ENCODE results near the gene SCEL.

The SCEL gene

GRCh38 chr13:77533875-77534788 is 1.4 kb upstream of the SCEL start:
- ChIA-PET POLR2A (no interaction called here), CTCF (interaction anchor here (1.1 to 1.3 kb wide), 2 partner anchors 41 to 56 kb away, joined by 3 to 4 read pairs; no protein-coding TSS in a partner anchor)
- TF ChIP-seq CTBP1 (IDR thresholded peaks at IDR 0.05; ENCODE audit: borderline replicate concordance) = no peak
- no peak for TF ChIP-seq BHLHE40 (IDR thresholded peaks at IDR 0.05; ENCODE audit: borderline replicate concordance)
- TF ChIP-seq FOXK2 (IDR thresholded peaks at IDR 0.05) = no peak
- no peak for DNase-seq (ENCODE audit: extremely low spot score)

- POLR2A ChIA-PET = no interaction called here
- no peak for TF ChIP-seq FOXM1 (IDR thresholded peaks at IDR 0.05; ENCODE audit: borderline replicate concordance)
- no peak for TF ChIP-seq FOXA1 (IDR thresholded peaks at IDR 0.05)
- no peak for TF ChIP-seq BHLHE40 (IDR thresholded peaks at IDR 0.05; ENCODE audit: borderline replicate concordance)
- no peak for TF ChIP-seq L3MBTL2 (conservative IDR thresholded peaks at IDR 0.05)
- no peak for TF ChIP-seq TARDBP (IDR thresholded peaks at IDR 0.05)
- no peak for TF ChIP-seq ZNF384 (IDR thresholded peaks at IDR 0.05)
- TF ChIP-seq HDGF (IDR thresholded peaks at IDR 0.05; ENCODE audit: borderline replicate concordance) = no peak
- TF ChIP-seq FOXK2 (IDR thresholded peaks at IDR 0.05) = no peak
- no peak for TF ChIP-seq SP1 (IDR thresholded peaks at IDR 0.05)
- TF ChIP-seq, protein P1, sequence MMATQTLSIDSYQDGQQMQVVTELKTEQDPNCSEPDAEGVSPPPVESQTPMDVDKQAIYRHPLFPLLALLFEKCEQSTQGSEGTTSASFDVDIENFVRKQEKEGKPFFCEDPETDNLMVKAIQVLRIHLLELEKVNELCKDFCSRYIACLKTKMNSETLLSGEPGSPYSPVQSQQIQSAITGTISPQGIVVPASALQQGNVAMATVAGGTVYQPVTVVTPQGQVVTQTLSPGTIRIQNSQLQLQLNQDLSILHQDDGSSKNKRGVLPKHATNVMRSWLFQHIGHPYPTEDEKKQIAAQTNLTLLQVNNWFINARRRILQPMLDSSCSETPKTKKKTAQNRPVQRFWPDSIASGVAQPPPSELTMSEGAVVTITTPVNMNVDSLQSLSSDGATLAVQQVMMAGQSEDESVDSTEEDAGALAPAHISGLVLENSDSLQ (IDR thresholded peaks at IDR 0.05) = no peak
- TF ChIP-seq ELF4 (IDR thresholded peaks at IDR 0.05) = no peak
- no peak for TF ChIP-seq ARNT (IDR thresholded peaks at IDR 0.05)
- no peak for TF ChIP-seq CTBP1 (IDR thresholded peaks at IDR 0.05; ENCODE audit: borderline replicate concordance)
- TF ChIP-seq LEF1 (IDR thresholded peaks at IDR 0.05; ENCODE audit: borderline replicate concordance) = no peak
- TF ChIP-seq NFRKB (IDR thresholded peaks at IDR 0.05) = no peak
- TF ChIP-seq SUZ12 (IDR thresholded peaks at IDR 0.05) = no peak
- CTCF ChIA-PET = no interaction called here
- DNase-seq (ENCODE audit: extremely low spot score) = no peak
Measured at GRCh38 chr13:77536358-77536757, 852 bp downstream of the SCEL start.

GRCh38 chr13:77537289-77537919 is 1.9 kb downstream of the SCEL start:
- DNase-seq (ENCODE audit: extremely low spot score) = no peak
- TF ChIP-seq ELF4 (IDR thresholded peaks at IDR 0.05) = no peak
- no peak for TF ChIP-seq SP1 (IDR thresholded peaks at IDR 0.05)
- TF ChIP-seq BHLHE40 (IDR thresholded peaks at IDR 0.05; ENCODE audit: borderline replicate concordance) = no peak
- no peak for TF ChIP-seq L3MBTL2 (conservative IDR thresholded peaks at IDR 0.05)
- no peak for TF ChIP-seq NFRKB (IDR thresholded peaks at IDR 0.05)
- TF ChIP-seq, protein P1 (IDR thresholded peaks at IDR 0.05) = no peak
- TF ChIP-seq FOXM1 (IDR thresholded peaks at IDR 0.05; ENCODE audit: borderline replicate concordance) = no peak
- TF ChIP-seq HDGF (IDR thresholded peaks at IDR 0.05; ENCODE audit: borderline replicate concordance) = no peak
- no peak for TF ChIP-seq SUZ12 (IDR thresholded peaks at IDR 0.05)
- TF ChIP-seq CTBP1 (IDR thresholded peaks at IDR 0.05; ENCODE audit: borderline replicate concordance) = no peak
- ChIA-PET POLR2A (no interaction called here), CTCF (interaction anchor here (1.4 kb wide), 1 partner anchor 28 kb away, joined by 4 read pairs; no protein-coding TSS in a partner anchor)

- ChIA-PET CTCF (no interaction called here), POLR2A (no interaction called here)
- TF ChIP-seq HDGF (IDR thresholded peaks at IDR 0.05; ENCODE audit: borderline replicate concordance) (no peak), SP1 (IDR thresholded peaks at IDR 0.05) (no peak), L3MBTL2 (conservative IDR thresholded peaks at IDR 0.05) (no peak), LEF1 (IDR thresholded peaks at IDR 0.05; ENCODE audit: borderline replicate concordance) (no peak), FOXK2 (IDR thresholded peaks at IDR 0.05) (no peak), BHLHE40 (IDR thresholded peaks at IDR 0.05; ENCODE audit: borderline replicate concordance) (no peak), FOXA1 (IDR thresholded peaks at IDR 0.05) (no peak), SUZ12 (IDR thresholded peaks at IDR 0.05) (no peak)
- DNase-seq (ENCODE audit: extremely low spot score) = no peak
Measured at GRCh38 chr13:77543711-77544110, 8.2 kb downstream of the SCEL start.

DNA sequence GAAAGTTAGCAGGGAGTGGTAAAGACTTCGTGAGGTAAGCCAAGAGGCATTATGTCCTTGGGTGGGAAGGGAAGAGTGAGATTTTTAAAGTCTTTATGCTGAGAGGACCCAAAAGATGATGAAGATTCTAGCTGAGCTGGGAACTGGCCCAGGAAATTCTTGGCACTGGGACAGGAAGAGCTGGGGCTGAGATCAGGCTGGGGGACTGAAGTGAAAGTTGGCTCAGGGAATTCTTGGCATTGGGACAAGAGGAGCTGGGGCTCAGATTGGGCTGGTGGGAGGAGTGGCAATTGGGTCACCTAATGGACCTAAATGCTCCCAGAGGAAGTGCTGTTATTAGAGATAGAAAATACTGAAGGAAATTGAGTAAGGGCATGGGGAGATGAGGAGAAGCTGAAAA is 8.8 kb downstream of the SCEL start:
- TF ChIP-seq BHLHE40 (IDR thresholded peaks at IDR 0.05; ENCODE audit: borderline replicate concordance) = no peak
- TF ChIP-seq CTBP1 (IDR thresholded peaks at IDR 0.05; ENCODE audit: borderline replicate concordance) = no peak
- ChIA-PET CTCF (interaction anchor here (0.7 kb wide), 1 partner anchor 67 kb away, joined by 4 read pairs; no protein-coding TSS in a partner anchor), POLR2A (interaction anchor here (1.0 kb wide), 1 partner anchor 217 kb away, joined by 5 read pairs; the partner anchor contains the start of gene MYCBP2)
- no peak for DNase-seq (ENCODE audit: extremely low spot score)

- CTCF ChIA-PET = interaction anchor here (0.7 kb wide), 1 partner anchor 67 kb away, joined by 4 read pairs; no protein-coding TSS in a partner anchor
Measured at GRCh38 chr13:77544758-77545338, 9.3 kb downstream of the SCEL start.

More at GRCh38 chr13:77544758-77545338, 9.3 kb downstream of the SCEL start:
- POLR2A ChIA-PET = interaction anchor here (1.0 kb wide), 1 partner anchor 218 kb away, joined by 5 read pairs; the partner anchor contains the start of gene MYCBP2
- no peak for DNase-seq (ENCODE audit: extremely low spot score)
- TF ChIP-seq ARNT (IDR thresholded peaks at IDR 0.05) = no peak
- no peak for TF ChIP-seq CTBP1 (IDR thresholded peaks at IDR 0.05; ENCODE audit: borderline replicate concordance)
- TF ChIP-seq HDGF (IDR thresholded peaks at IDR 0.05; ENCODE audit: borderline replicate concordance) = no peak
- TF ChIP-seq L3MBTL2 (conservative IDR thresholded peaks at IDR 0.05) = no peak
- no peak for TF ChIP-seq NFRKB (IDR thresholded peaks at IDR 0.05)
- TF ChIP-seq, protein P1 (IDR thresholded peaks at IDR 0.05) = no peak
- no peak for TF ChIP-seq SUZ12 (IDR thresholded peaks at IDR 0.05)
- no peak for TF ChIP-seq FOXK2 (IDR thresholded peaks at IDR 0.05)
- TF ChIP-seq LEF1 (IDR thresholded peaks at IDR 0.05; ENCODE audit: borderline replicate concordance) = no peak
- TF ChIP-seq FOXM1 (IDR thresholded peaks at IDR 0.05; ENCODE audit: borderline replicate concordance) = no peak
- TF ChIP-seq BHLHE40 (IDR thresholded peaks at IDR 0.05; ENCODE audit: borderline replicate concordance) = no peak
- no peak for TF ChIP-seq SP1 (IDR thresholded peaks at IDR 0.05)
- TF ChIP-seq ELF4 (IDR thresholded peaks at IDR 0.05) = no peak
- TF ChIP-seq FOXA1 (IDR thresholded peaks at IDR 0.05) = no peak
